Measurements from ENCODE around the gene IL1RAP. TPM values are rescaled to one million over a fixed set of nuclear protein-coding genes. Genes with fewer than 3 reads are reported as not detected.
A peak's percentile ranks its signal among the peaks of the same experiment; 100 is the strongest.
"Not testable (repeated sequence)": the region's sequence is repeated elsewhere in the genome, so short reads cannot be mapped to it uniquely, and the experiment has no call there.

The IL1RAP gene
- total RNA-seq, 2 experiments from 2014 or later, result 8.4 to 11.5 TPM

- H3K4me3 Mint-ChIP-seq; H3K9me3 Mint-ChIP-seq (ENCODE audit: low read depth); CTCF ChIA-PET; H3K27me3 Mint-ChIP-seq; ATAC-seq; DNase-seq; H3K27ac Mint-ChIP-seq: not testable (repeated sequence)
- peaks cover 20% of the 10 kb centered on the region for H3K4me1 Mint-ChIP-seq
- H3K36me3 Mint-ChIP-seq, result peaks cover 35% of the 10 kb centered on the region
Measured at GRCh38 chr3:190518531-190518930, 4.6 kb downstream of the IL1RAP start.

- Mint-ChIP-seq H3K9me3 (ENCODE audit: low read depth) (peaks cover 2% of the 10 kb centered on the region), H3K36me3 (peaks cover 41% of the 10 kb centered on the region), H3K27ac (no peak overlapping the region), H3K4me3 (no peak overlapping the region), H3K27me3 (peaks cover 3% of the 10 kb centered on the region), H3K4me1 (peaks cover 19% of the 10 kb centered on the region)
- DNase-seq, result no peak
- CTCF ChIA-PET, result no interaction called here
- ATAC-seq, result no peak
Measured at GRCh38 chr3:190519886-190520285, 6.0 kb downstream of the IL1RAP start.

GRCh38 chr3:190521998-190522397, 8.1 kb downstream of the IL1RAP start:
- Mint-ChIP-seq H3K27me3 (no peaks in the 10 kb centered on the region), H3K9me3 (ENCODE audit: low read depth) (peaks cover 2% of the 10 kb centered on the region), H3K36me3 (peaks cover 33% of the 10 kb centered on the region), H3K4me3 (no peak overlapping the region), H3K4me1 (peaks cover 5% of the 10 kb centered on the region), H3K27ac (no peak overlapping the region)
- ATAC-seq (no peak), DNase-seq (no peak)
- CTCF ChIA-PET, result interaction anchor here (0.9 kb wide), 1 partner anchor 9 kb away, joined by 3 read pairs; no protein-coding TSS in a partner anchor

- H3K36me3 Mint-ChIP-seq, result peaks cover 32% of the 10 kb centered on the region
- CTCF ChIA-PET, result interaction anchor here (0.9 kb wide), 1 partner anchor 10 kb away, joined by 3 read pairs; no protein-coding TSS in a partner anchor
- peaks cover 2% of the 10 kb centered on the region for H3K9me3 Mint-ChIP-seq (ENCODE audit: low read depth)
Measured at GRCh38 chr3:190522621-190523222, 8.8 kb downstream of the IL1RAP start.

GRCh38 chr3:190524942-190525341, 11.1 kb downstream of the IL1RAP start:
- H3K27me3 Mint-ChIP-seq, result no peaks in the 10 kb centered on the region
- H3K9me3 Mint-ChIP-seq (ENCODE audit: low read depth), result no peaks in the 10 kb centered on the region
- H3K4me3 Mint-ChIP-seq, result no peak overlapping the region
- H3K4me1 Mint-ChIP-seq, result no peaks in the 10 kb centered on the region
- CTCF ChIA-PET, result no interaction called here
- H3K27ac Mint-ChIP-seq, result no peak overlapping the region
- ATAC-seq (no peak), DNase-seq (no peak)
- peaks cover 25% of the 10 kb centered on the region for H3K36me3 Mint-ChIP-seq

More at GRCh38 chr3:190522621-190523222, 8.8 kb downstream of the IL1RAP start:
- no peak overlapping the region for H3K27ac Mint-ChIP-seq
- no peak overlapping the region for H3K4me3 Mint-ChIP-seq
- no peaks in the 10 kb centered on the region for H3K27me3 Mint-ChIP-seq
- H3K4me1 Mint-ChIP-seq, result peaks cover under 1% of the 10 kb centered on the region
- no peak for DNase-seq
- no peak for ATAC-seq

GRCh38 chr3:190525634-190526033, 11.7 kb downstream of the IL1RAP start:
- Mint-ChIP-seq H3K27me3 (no peaks in the 10 kb centered on the region), H3K9me3 (ENCODE audit: low read depth) (no peaks in the 10 kb centered on the region), H3K27ac (no peak overlapping the region), H3K4me3 (no peak overlapping the region), H3K36me3 (peaks cover 25% of the 10 kb centered on the region), H3K4me1 (no peaks in the 10 kb centered on the region)
- ATAC-seq, result no peak
- CTCF ChIA-PET, result no interaction called here
- DNase-seq, result no peak

GRCh38 chr3:190526787-190527762, 13.2 kb downstream of the IL1RAP start:
- H3K4me3 Mint-ChIP-seq, result no peak overlapping the region
- ATAC-seq (no peak), DNase-seq (no peak)
- peaks cover 25% of the 10 kb centered on the region for H3K36me3 Mint-ChIP-seq
- H3K27me3 Mint-ChIP-seq, result no peaks in the 10 kb centered on the region
- H3K4me1 Mint-ChIP-seq, result no peaks in the 10 kb centered on the region
- no peak overlapping the region for H3K27ac Mint-ChIP-seq
- CTCF ChIA-PET, result no interaction called here
- H3K9me3 Mint-ChIP-seq (ENCODE audit: low read depth), result no peaks in the 10 kb centered on the region

GRCh38 chr3:190528706-190529105, 14.8 kb downstream of the IL1RAP start:
- CTCF ChIA-PET, result no interaction called here
- H3K27me3 Mint-ChIP-seq, result no peaks in the 10 kb centered on the region

GRCh38 chr3:190531406-190531805, 17.5 kb downstream of the IL1RAP start:
- Mint-ChIP-seq H3K27ac (no peak overlapping the region), H3K4me3 (no peak overlapping the region), H3K27me3 (no peaks in the 10 kb centered on the region), H3K4me1 (peaks cover 19% of the 10 kb centered on the region), H3K36me3 (peaks cover 19% of the 10 kb centered on the region), H3K9me3 (ENCODE audit: low read depth) (no peaks in the 10 kb centered on the region)
- ATAC-seq (no peak), DNase-seq (no peak)
- CTCF ChIA-PET, result no interaction called here

More at GRCh38 chr3:190528706-190529105, 14.8 kb downstream of the IL1RAP start:
- no peak overlapping the region for H3K27ac Mint-ChIP-seq
- H3K36me3 Mint-ChIP-seq, result peaks cover 18% of the 10 kb centered on the region
- H3K4me1 Mint-ChIP-seq, result peaks cover 2% of the 10 kb centered on the region
- no peak overlapping the region for H3K4me3 Mint-ChIP-seq
- no peaks in the 10 kb centered on the region for H3K9me3 Mint-ChIP-seq (ENCODE audit: low read depth)
- DNase-seq, result no peak
- no peak for ATAC-seq

GRCh38 chr3:190532731-190533203, 18.9 kb downstream of the IL1RAP start:
- no peak for DNase-seq
- Mint-ChIP-seq H3K27ac (no peak overlapping the region), H3K27me3 (no peaks in the 10 kb centered on the region), H3K9me3 (ENCODE audit: low read depth) (no peaks in the 10 kb centered on the region), H3K36me3 (peaks cover 19% of the 10 kb centered on the region), H3K4me1 (peaks cover 20% of the 10 kb centered on the region), H3K4me3 (no peak overlapping the region)
- CTCF ChIA-PET, result no interaction called here
- no peak for ATAC-seq

GRCh38 chr3:190533511-190534281, 19.8 kb downstream of the IL1RAP start:
- CTCF ChIA-PET, result interaction anchor here (0.8 kb wide), 1 partner anchor 20 kb away, joined by 3 read pairs; the partner anchor contains the start of gene IL1RAP
- Mint-ChIP-seq H3K4me1 (peaks cover 23% of the 10 kb centered on the region), H3K27ac (no peak overlapping the region), H3K36me3 (peaks cover 17% of the 10 kb centered on the region), H3K4me3 (no peak overlapping the region), H3K9me3 (ENCODE audit: low read depth) (no peaks in the 10 kb centered on the region), H3K27me3 (no peaks in the 10 kb centered on the region)
- no peak for DNase-seq
- no peak for ATAC-seq

- no peaks in the 10 kb centered on the region for H3K27me3 Mint-ChIP-seq
- H3K9me3 Mint-ChIP-seq (ENCODE audit: low read depth), result no peaks in the 10 kb centered on the region
- CTCF ChIA-PET, result interaction anchor here (0.8 kb wide), 1 partner anchor 21 kb away, joined by 3 read pairs; the partner anchor contains the start of gene IL1RAP
- no peak for ATAC-seq
- H3K27ac Mint-ChIP-seq, result no peak overlapping the region
- H3K36me3 Mint-ChIP-seq, result peaks cover 18% of the 10 kb centered on the region
- DNase-seq, result no peak
- peaks cover 23% of the 10 kb centered on the region for H3K4me1 Mint-ChIP-seq
- no peak overlapping the region for H3K4me3 Mint-ChIP-seq
Measured at GRCh38 chr3:190534386-190534785, 20.5 kb downstream of the IL1RAP start.

GRCh38 chr3:190534986-190535385, 21.1 kb downstream of the IL1RAP start:
- peaks cover 23% of the 10 kb centered on the region for H3K4me1 Mint-ChIP-seq
- ATAC-seq (peak; percentile 42), DNase-seq (no peak)
- no peak overlapping the region for H3K4me3 Mint-ChIP-seq
- CTCF ChIA-PET, result no interaction called here
- no peaks in the 10 kb centered on the region for H3K9me3 Mint-ChIP-seq (ENCODE audit: low read depth)
- H3K27ac Mint-ChIP-seq, result no peak overlapping the region
- H3K36me3 Mint-ChIP-seq, result peaks cover 18% of the 10 kb centered on the region
- no peaks in the 10 kb centered on the region for H3K27me3 Mint-ChIP-seq

All from activated CD8-positive, alpha-beta memory T cell treated with anti-CD3 and anti-CD28 coated beads, Interleukin-2, amount 10 ng/mL, durations not matched to agents 7 days and 5 days (primary cell).